C4-2B (cell line): ENCODE measurements around the gene UFD1.

Experiments
- H3K27ac ChIP-seq: fragments of 450-650 bp; 2 replicates; pipeline ENCODE4 v1.5.1; 2017
- ZFX ChIP-seq: fragments of 450-650 bp; IDR thresholded peaks from 2 replicates; pipeline ENCODE4 v1.6.1; 2017
- TF ChIP-seq, protein P1 (sequence below): fragments of 450-650 bp; conservative IDR thresholded peaks from 2 replicates; pipeline ENCODE4 v1.5.1; 2017; ENCODE audit warnings: mild to moderate bottlenecking

UFD1 gene

DNA sequence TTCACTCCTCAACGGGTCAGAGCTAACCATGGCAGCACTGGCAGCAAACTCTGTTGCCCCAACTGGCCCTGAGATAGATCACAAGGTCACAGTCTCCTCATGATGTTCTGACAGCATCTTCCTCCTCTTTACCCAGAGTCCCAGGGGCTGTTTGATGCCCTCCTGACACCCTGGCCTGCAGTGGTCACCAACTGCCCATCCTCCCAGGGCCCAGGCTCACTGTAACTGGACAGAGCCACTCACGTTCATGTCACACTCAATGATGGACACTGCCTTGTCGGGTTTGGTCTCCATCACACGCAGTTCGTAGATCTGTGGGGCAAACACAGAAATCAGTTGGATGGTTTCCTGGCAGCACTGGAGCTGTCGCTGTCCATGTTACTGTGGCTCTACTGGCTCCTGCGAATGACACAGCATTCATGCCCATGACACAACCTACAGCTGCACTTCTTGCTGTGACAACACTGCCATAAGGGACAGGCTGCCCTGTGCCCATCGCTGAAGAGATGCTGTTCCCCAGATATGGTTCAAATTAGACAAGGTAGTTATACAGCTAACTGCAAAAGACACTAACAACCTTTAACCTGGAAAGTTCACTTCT is 21.1 kb downstream of the UFD1 start:
- no peak for TF ChIP-seq ZFX
- TF ChIP-seq, protein P1, sequence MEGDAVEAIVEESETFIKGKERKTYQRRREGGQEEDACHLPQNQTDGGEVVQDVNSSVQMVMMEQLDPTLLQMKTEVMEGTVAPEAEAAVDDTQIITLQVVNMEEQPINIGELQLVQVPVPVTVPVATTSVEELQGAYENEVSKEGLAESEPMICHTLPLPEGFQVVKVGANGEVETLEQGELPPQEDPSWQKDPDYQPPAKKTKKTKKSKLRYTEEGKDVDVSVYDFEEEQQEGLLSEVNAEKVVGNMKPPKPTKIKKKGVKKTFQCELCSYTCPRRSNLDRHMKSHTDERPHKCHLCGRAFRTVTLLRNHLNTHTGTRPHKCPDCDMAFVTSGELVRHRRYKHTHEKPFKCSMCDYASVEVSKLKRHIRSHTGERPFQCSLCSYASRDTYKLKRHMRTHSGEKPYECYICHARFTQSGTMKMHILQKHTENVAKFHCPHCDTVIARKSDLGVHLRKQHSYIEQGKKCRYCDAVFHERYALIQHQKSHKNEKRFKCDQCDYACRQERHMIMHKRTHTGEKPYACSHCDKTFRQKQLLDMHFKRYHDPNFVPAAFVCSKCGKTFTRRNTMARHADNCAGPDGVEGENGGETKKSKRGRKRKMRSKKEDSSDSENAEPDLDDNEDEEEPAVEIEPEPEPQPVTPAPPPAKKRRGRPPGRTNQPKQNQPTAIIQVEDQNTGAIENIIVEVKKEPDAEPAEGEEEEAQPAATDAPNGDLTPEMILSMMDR: no peak
- no peak overlapping the region for H3K27ac ChIP-seq

DNA sequence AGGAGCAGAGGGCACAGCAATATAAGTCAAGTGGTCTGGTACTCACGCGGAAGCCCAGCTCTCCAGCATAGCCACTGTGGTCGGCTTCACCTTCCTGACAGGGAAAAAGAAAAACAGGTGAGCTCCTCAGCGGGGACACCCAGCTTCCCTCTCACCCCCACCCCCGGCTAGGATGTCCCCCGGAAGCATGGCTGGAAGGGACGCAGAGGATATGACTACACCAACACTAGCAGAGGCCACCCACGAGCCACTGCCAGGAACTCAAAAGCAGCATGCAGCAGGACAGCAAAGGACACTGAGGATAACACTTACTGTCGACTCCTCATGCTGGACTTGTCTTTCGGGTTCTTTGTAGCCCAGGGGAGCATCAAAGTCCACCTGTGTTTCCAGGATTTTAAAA is 22.5 kb downstream of the UFD1 start:
- no peak for TF ChIP-seq ZFX
- TF ChIP-seq, protein P1: no peak
- H3K27ac ChIP-seq: no peak overlapping the region

- no peak for TF ChIP-seq ZFX
- TF ChIP-seq, protein P1: no peak
- H3K27ac ChIP-seq: no peak overlapping the region
Observed at GRCh38 chr22:19455585-19456370, 23.2 kb downstream of the UFD1 start.

DNA sequence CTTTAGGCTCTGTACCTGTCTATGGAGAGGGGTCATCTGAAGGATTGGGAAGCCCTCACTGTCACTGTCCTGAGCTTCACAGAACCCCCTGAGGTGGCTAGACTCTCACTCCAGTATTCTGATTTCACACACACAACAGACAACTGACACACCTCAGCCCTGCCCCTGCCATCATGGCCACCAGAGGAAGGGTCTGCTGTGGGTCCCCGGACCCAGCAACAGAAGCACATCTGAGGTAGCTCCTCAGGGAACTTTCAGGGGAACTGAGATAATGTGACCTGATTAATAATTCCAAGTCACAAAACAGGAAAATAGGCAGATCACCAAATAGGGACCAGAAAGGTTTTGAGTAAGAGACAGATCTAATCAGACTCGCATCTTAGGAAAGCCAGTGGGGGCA is 24.0 kb downstream of the UFD1 start:
- no peak for TF ChIP-seq ZFX
- TF ChIP-seq, protein P1: no peak
- no peak overlapping the region for H3K27ac ChIP-seq

GRCh38 chr22:19454156-19454555 is 24.8 kb downstream of the UFD1 start:
- no peak for TF ChIP-seq ZFX
- TF ChIP-seq, protein P1: no peak
- H3K27ac ChIP-seq: no peak overlapping the region

DNA sequence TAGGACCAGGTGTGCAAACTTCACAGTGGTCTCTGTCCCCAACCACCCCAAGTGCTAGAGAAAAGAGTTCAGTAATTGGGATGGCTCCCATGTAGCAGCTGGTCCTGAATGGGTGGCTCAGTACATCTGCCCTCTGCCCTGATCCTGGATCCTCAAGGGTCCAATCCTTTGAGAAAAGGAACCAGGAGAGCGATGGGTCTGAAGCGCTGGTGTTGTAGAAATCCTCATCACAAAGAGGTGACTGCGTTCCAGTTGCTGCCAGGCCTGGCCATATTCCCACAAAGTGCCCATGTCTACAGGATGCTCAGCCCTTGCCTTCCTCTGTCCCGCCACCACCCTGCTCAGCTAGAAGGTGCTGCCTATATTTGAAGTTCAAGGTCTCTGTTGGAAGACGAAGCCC is 25.3 kb downstream of the UFD1 start:
- TF ChIP-seq, protein P1: no peak
- TF ChIP-seq ZFX: no peak
- H3K27ac ChIP-seq: no peak overlapping the region

DNA sequence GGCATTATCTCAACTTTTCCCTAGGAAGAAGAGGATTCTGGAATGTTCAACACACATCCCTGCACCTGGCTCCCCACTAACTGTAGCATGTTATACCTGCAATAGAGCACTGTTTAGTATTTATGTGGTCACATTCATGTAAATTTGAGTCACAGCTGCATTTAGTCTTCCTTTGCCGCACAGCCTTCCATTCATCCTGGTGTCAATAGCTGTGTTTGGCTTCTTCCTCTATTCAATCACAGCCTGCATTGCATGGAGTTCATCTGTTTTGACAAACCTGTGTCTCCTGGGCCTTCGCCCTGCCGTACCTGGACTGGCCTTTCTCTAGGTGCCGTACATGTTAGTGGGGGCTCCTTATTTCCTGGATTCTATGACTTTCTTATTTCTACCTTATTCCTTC is 27.4 kb downstream of the UFD1 start:
- no peak overlapping the region for H3K27ac ChIP-seq
- no peak for TF ChIP-seq ZFX
- TF ChIP-seq, protein P1: no peak
